T-helper 2 cell (primary cell): ENCODE measurements around the gene CDK12.
"Not testable (repeated sequence)": the region's sequence is repeated elsewhere in the genome, so short reads cannot be mapped to it uniquely, and the experiment has no call there.

ENCODE experiments used
- DNase-seq, 5 experiments: peaks; one replicate each; pipeline versions ENCODE4 v3.0.0 to v3.0.0-alpha.2; 2012 to 2022

CDK12 gene

GRCh38 chr17:39507511-39507910 lies 46.2 kb downstream of the CDK12 start:
- DNase-seq: no peak

- no peak for DNase-seq
These were observed 47.7 kb downstream of the CDK12 start for GRCh38 chr17:39508987-39509386.

DNA sequence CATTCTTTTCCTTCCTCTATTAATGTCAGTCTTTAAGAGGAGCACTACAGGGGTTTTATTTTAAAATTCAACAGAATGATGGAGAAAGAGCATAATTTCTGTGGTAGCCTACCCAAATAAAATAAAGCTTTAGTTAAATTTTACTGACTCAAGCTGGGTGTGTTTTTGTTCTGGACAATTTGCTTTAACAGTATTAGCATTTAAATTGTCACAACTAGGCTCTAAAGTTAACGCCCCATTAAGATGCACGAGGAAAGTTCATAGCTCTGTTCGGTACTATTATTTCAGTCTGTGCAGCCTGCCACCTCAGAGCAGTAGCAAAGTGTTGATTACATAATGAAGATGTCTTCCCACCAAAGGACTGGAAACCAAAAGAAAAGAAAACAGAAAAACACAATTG lies 52.0 kb downstream of the CDK12 start:
- no peak for DNase-seq

- DNase-seq: no peak
These were observed 52.6 kb downstream of the CDK12 start for GRCh38 chr17:39513915-39514314.

DNA sequence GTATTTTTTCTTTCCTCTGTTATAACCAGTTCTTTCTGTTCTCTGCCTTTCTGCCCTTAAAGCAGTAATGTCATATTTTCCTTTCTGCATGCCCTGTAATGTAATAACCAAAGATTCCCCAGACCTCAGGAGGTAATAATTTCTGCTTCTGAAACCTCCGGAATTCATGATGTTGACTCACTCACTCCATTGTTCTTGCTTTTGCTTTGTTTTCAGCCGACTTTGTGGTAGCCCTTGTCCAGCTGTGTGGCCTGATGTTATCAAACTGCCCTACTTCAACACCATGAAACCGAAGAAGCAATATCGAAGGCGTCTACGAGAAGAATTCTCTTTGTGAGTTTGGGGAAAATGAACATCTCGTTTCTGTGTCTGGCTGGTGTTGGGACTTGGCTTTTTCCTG lies 55.9 kb downstream of the CDK12 start:
- DNase-seq: no peak

- DNase-seq: no peak
These were observed 64.7 kb downstream of the CDK12 start for GRCh38 chr17:39525801-39526506.

GRCh38 chr17:39527220-39527813 lies 66.0 kb downstream of the CDK12 start:
- DNase-seq: peak in 1 of 5 experiments; percentile 45

GRCh38 chr17:39529455-39529854 lies 68.2 kb downstream of the CDK12 start:
- no peak for DNase-seq

GRCh38 chr17:39530513-39530912 lies 69.2 kb downstream of the CDK12 start:
- DNase-seq: no peak

DNA sequence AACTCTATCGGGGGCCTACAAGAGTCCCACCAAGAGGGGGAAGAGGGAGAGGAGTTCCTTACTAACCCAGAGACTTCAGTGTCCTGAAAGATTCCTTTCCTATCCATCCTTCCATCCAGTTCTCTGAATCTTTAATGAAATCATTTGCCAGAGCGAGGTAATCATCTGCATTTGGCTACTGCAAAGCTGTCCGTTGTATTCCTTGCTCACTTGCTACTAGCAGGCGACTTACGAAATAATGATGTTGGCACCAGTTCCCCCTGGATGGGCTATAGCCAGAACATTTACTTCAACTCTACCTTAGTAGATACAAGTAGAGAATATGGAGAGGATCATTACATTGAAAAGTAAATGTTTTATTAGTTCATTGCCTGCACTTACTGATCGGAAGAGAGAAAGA lies 70.0 kb downstream of the CDK12 start:
- DNase-seq: no peak

DNA sequence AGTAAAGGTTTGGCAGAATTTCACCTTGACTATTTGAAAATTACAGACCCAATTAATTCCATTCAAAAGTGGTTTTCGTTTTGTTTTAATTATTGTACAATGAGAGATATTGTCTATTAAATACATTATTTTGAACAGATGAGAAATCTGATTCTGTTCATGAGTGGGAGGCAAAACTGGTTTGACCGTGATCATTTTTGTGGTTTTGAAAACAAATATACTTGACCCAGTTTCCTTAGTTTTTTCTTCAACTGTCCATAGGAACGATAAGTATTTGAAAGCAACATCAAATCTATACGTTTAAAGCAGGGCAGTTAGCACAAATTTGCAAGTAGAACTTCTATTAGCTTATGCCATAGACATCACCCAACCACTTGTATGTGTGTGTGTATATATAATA lies 72.6 kb downstream of the CDK12 start:
- no peak for DNase-seq

- no peak for DNase-seq
These were observed 73.6 kb downstream of the CDK12 start for GRCh38 chr17:39534768-39535405.

DNA sequence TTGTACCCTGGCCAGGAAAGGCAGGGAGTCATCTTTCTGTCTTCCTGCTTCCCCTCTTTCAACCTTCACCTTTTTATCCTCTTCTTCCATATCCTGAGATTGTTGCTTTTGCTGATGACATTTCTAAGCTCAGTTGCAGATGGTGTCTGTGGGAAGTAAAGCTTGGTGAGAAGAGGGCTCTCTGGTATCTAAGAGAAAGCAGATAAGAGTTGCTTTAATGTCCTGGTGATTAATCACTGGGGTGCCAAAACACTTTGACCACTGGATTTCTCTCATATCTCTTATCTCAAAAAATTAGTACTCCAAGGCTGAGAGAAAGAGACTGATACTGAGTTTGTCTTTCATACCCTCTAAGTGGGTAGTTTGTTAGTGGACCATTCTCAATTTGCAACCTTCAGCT lies 75.2 kb downstream of the CDK12 start:
- DNase-seq: no peak

GRCh38 chr17:39537364-39537763 lies 76.1 kb downstream of the CDK12 start:
- DNase-seq: not testable (repeated sequence)

GRCh38 chr17:39538866-39539265 lies 77.6 kb downstream of the CDK12 start:
- DNase-seq: peak in 1 of 5 experiments; percentile 65

DNA sequence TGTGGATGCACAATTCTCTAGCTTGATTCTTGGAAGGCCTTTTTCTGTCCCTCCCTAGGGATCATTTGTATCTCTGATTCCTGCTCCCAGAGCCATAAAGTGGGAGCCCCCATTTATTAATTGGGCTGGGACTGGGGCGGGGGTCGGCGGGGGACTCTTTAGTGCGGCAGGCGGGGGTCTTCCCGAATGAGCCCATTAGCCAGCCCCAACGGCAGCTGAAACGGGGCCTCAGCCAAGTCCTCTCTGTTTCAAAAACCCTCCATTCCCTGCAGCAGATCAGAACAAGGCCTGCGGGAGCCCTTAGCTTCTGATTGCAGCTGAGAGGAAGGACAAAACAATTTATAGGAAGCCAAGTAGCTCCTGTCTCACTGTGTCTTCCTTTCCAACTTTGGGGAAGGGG lies 79.3 kb downstream of the CDK12 start:
- DNase-seq: no peak

- DNase-seq: no peak
These were observed 80.4 kb downstream of the CDK12 start for GRCh38 chr17:39541652-39542051.

DNA sequence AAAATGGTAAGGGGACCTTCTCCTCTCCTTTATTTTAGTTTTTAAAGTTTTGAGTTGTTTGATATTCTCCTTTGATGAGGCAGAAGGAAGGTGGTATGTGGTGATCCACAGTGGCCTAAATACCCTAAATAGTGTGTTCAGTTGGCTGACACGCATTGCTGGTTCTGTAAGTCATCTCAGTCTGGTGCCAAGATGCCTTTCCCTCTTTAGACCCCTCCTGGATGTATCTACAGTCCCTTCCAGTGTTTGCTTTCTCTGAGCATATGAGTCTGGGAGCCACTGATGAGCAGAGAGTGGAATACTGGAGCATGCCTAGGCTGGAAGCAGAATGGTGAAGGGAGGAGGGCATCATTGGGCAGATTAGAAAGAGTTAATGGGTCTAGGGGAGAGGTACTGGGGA lies 81.9 kb downstream of the CDK12 start:
- DNase-seq: no peak

- no peak for DNase-seq
These were observed 82.4 kb downstream of the CDK12 start for GRCh38 chr17:39543664-39544063.

DNA sequence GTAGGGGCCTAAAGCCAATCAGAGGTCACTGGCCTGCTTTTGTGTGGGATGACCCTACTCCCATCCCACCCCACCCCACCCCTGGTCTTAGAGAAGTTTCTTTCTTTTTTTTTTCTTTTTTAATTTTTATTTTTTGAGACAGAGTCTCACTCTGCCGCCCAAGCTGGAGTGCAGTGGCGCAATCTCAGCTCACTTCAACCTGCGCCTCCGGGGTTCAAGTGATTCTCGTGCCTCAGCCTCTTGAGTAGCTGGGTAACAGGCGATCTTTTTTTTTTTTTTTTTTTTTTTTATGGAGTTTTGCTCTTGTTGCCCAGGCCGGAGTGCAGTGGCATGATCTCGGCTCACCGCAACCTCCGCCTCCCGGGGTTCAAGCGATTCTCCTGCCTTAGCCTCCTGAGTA lies 83.1 kb downstream of the CDK12 start:
- not testable (repeated sequence) for DNase-seq

- peak; percentile 28 to 69 (median 56) for DNase-seq
These were observed 86.6 kb downstream of the CDK12 start for GRCh38 chr17:39547713-39548478.

GRCh38 chr17:39548494-39549225 lies 87.4 kb downstream of the CDK12 start:
- DNase-seq: no peak
